GM12801 (cell line): Measurements from ENCODE around the gene MYO1F.

Experiments used
- CTCF ChIP-seq: IDR thresholded peaks from one replicate; pipeline ENCODE4 v1.5.1; 2011; ENCODE audit warnings: control low read depth; ENCODE audit not compliant: insufficient read length; ENCODE audit errors: extremely low read depth

MYO1F gene

GRCh38 chr19:8483165-8483564, 94.1 kb downstream of the MYO1F start:
- no peak for TF ChIP-seq CTCF

GRCh38 chr19:8482696-8483095, 94.5 kb downstream of the MYO1F start:
- TF ChIP-seq CTCF = no peak

- TF ChIP-seq CTCF = no peak
These were observed 95.6 kb downstream of the MYO1F start for GRCh38 chr19:8481616-8482015.

DNA sequence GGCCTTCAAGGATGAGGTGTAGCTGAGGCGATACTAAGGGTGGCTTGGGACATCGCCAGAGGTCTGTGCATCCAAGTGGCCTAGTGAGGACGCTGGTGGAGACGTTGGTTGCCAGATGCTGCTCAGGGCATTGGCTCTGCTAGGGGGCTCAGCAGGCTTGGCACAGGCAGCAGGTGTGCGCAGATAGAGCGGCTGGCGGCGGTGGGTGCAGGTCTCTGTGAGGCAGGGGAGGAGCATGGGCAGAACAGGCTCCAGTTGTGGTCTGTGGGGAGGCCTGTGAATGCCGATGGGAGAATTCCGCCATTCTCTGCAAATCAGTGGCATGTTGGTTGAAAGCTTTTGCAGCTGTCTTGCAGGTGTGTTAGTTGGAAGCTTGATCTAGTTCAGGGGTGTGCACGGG, 96.0 kb downstream of the MYO1F start:
- TF ChIP-seq CTCF = no peak

DNA sequence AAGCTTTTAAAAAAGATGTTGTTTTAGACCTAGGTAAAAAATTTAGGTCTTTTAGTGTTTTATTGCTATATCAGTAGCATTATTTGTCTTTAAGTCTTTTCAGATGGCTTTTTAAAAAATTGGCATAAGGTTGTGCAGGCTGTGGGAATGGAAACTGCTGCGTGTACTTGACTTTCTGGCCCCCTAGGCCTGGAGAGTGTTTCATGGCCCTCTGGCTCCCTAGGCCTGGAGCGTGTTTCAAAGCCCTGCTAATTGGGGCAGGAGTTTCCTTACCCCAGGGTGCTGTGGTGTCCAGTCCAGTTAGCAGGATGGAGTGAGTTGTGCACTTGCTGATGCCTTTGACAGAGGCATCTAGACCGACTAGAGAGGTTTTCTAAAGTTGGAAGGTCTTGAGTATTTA, 98.6 kb downstream of the MYO1F start:
- TF ChIP-seq CTCF = no peak

GRCh38 chr19:8477889-8478288, 99.4 kb downstream of the MYO1F start:
- no peak for TF ChIP-seq CTCF

GRCh38 chr19:8476524-8476923, 100.7 kb downstream of the MYO1F start:
- TF ChIP-seq CTCF = no peak

GRCh38 chr19:8475005-8475404, 102.2 kb downstream of the MYO1F start:
- no peak for TF ChIP-seq CTCF
